CD4-positive, alpha-beta T cell treated with Interleukin-4 for 1 hour (primary cell): Measurements from ENCODE around the gene DCAF8L2.
"Not testable (repeated sequence)": the region's sequence is repeated elsewhere in the genome, so short reads cannot be mapped to it uniquely, and the experiment has no call there.

ENCODE experiments used
- DNase-seq, 2 donors: peaks; one replicate each; pipeline ENCODE4 v3.0.0-alpha.2; 2020 to 2022

Gene DCAF8L2

DNA sequence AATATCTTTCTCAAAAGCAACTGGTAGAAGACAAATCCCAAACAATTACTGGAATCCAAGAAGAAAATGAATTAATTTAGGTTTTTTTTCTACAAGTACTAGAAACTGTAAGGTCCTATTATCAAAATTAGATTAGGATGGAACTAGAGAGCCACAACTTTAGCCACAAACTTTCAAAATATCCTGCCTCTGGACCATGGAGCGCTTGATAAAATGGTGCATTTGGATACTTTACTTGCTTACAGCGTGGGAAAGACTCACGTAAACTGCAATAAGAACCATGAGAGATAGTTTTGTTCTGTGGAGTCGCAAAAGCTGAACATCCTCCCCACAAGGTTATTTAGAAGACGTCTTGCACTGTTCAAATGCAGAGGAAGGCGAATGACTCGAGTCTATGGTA is at the start of gene DCAF8L2:
Gene DCAF8L2 (plus strand): TSS at position 301 of the 400 bp plus-strand sequence. CDS start 156,552 bp downstream, outside the sequence.
- DNase-seq = no peak

DNA sequence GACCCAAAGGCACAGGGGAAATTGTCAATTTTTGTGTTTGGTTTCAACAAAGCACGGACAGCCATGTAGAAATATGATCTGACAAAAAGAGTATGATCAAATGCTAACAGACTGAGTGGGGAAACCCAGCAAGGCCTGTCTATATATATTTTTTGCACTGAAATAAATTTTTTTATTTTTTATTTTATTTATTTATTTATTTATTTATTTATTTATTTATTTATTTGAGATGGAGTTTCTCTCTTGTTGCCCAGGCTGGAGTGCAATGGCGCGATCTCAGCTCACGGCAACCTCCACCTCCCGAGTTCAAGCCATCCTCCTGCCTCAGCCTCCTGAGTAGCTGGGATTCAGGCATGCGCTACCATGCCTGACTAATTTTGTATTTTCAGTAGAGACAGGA is 49.0 kb upstream of the DCAF8L2 start:
- not testable (repeated sequence) for DNase-seq

DNA sequence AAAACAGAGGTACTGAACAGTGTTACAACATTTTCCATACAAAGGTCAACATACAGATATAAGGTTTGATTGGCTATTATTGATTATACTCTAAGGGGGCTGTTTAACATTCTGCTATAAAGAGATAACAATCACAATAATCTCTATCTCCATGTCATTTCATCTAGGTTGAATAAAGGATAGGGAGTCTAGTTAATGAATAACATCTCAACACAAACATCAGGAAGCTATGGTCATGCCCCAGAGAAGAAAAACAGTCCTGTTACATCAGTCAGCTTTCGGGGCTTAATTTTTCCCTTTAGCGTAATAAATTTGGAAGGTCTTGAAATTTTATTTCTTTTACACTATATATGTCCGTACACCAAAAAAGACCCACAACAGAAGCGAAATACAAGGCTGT is 41.5 kb upstream of the DCAF8L2 start:
- no peak for DNase-seq

DNA sequence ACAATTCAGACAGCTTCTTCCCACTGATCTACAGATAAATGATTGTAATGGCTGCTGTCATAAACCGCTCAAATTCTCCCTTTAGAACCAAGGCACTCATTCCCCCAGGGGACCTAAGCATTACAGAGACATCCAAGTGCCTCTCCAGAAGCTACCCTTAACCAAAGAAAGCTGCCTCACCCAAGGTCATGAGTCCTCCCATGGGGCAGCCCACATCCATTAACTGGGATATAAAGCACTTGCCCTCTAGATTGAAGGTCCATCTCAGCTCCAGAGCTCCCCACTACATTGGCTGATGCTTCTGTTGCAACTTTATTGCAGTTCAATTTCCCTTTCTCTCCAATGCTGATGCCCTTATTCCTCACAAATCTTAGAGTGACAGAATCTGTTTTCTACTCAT is 40.5 kb upstream of the DCAF8L2 start:
- DNase-seq = no peak

DNA sequence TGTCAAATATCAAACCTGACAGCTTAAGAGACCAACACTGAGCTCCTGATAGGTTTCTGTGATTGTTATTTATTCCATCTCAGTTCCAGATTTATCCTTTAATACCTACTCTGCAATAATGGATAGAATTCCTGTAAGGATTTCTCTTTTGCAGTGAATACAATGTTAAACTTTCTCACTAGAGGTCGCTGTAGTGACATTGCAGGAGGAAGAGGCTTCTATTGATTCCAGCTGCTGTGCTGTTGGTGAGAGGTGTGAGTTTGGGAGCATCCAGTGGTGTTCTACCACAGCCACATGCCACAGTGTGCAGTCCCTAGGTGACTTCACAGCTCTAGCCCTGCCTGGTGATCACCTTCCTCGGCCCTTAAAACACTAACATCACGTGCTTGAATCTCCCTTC is 34.6 kb upstream of the DCAF8L2 start:
- DNase-seq = no peak

DNA sequence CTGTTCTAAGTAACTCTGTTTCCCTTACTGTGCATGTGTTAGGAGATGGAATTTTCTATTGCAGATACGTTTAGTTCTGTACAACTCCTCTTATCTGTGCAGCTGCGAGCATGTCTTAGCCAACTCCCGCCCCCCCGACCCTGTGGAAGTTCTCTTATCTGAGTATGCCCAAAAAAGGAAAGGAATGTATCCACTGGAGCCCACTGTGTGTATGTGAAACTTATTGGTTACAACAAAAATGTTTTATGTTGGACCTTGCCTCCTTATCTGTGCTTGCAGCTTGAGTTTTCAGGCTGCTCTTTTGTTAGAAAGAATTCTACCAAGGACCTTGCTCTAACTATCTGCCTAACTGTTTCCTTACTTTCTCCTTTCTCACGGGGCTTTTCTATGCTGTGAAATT is 24.2 kb upstream of the DCAF8L2 start:
- no peak for DNase-seq

DNA sequence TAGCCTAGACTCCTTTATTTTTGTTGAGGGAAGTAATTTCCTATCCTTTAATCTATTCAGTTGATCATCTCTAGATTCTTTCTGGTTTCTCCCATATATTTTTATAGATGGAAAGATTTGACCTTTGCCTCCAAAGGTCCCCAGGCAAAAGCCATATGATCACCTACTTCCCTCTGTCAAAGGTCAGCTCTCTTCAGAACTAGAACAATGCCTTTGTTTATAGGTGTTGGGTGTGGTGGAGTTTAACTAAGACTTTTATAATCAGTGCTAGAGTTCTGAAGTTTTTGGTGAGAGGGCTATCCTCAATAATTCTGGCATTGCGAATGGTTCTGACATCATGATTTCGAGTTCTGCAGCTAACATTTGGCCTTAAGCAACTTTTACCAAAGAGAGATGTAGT is 19.0 kb upstream of the DCAF8L2 start:
- DNase-seq = no peak

DNA sequence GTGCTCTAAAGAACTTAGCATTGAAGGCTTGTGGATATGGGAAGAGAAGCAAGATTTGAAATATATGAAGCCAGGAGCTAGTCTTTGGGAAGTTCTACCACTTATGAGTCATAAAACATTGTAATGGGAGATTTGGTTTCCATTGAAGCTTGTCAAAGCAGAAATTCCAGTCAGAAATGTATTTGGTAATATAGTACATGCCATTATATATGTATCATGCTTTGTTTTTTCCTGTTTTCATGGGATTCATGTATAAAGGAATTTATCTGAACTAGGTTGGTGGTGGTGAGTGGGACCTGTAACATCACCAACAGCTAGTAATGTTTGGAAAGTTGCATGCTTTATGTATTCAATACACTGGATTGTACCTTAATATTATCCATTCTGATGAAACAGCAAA is 14.6 kb upstream of the DCAF8L2 start:
- DNase-seq = no peak

DNA sequence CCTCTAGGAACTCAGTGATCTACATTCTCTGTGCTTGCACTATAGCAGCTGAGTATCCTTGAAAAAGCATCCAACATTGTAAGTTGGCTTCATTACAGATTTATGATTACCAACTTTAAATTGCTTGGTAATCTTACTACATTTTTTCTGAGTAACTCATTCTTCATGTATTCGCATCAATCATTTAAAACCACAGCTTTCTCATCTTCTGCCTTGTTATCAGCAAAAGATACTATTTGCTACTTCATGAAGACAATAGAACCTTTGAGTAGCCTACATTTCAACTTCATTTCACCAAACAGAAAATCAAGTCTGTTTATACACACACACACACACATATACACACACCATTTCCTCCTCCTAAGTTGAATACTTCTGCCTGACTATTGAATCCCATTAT is 6.2 kb upstream of the DCAF8L2 start:
- DNase-seq = no peak

DNA sequence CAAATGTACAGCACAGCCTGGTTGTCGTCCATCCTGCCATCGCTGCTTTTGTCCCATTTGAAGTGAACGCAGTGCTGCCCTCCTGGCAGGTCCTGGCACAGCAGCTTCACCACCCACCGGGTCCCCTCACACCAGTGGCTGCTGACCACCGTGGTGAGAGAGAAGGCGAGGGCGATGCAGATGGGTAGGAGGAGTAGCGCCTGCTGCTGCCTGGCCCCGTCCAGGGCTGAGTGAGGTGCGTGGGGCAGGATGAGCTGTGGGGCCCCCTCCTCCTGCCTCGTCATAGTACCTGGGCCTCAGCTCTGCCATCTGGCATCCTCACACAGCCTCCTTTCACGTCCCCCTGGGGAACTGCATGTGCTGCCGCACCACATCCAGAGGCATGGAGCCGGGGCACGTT is 1.8 kb downstream of the DCAF8L2 start:
- DNase-seq = no peak

DNA sequence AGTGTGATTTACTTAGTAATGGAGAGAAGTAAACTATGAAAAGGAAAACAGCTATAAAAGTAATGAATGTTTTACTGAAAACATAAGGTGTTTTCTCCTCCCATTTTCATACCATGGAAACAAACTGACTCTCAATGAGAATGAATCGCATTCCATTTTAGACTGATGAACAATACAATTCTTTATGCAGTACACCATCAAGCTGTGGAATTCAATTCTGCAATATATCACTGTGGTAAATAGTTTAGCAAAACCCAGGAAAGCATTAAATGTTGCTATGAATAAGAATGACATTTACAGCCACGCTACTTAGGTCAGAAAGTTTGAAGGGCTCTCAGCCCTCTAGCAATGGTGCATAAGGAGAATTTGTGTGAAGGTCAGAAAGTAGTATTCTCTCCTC is 7.4 kb downstream of the DCAF8L2 start:
- no peak for DNase-seq

DNA sequence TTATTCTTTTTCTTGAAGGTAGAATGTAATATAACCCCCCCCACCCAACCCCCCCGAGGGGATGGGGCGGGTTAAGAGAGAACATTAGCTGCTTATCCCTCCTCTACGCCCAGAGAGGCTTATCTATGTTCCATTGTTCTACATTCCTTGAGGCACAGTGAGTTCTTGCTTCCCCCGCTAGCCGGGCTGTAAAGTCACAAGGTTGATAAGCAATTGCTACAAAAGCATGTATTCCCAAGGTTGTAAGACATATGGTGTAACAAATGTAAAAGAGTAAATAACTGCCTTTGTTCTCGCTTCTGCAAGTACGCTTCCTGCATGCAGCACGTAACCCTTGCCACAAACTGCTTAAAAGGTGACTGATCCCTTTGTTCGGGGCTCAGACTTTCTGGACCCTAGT is 8.2 kb downstream of the DCAF8L2 start:
- no peak for DNase-seq

DNA sequence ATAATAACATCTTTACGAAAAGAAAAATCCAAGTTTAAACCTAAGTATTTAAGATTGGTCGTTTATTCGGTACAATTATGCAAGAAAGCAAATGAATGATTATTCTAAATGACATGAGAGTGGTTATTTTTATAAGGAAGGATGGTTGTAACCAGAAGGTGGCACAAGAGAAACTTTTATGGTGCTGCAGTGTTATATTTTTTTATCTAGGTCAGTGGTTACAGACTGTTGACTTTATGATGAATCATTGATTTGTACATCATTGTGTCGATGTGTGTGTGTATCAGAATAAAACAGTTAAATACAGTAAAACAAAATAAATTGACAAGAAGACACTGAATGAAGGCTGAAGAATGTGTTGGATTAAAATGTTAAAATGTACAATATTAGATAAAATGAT is 9.8 kb downstream of the DCAF8L2 start:
- no peak for DNase-seq

DNA sequence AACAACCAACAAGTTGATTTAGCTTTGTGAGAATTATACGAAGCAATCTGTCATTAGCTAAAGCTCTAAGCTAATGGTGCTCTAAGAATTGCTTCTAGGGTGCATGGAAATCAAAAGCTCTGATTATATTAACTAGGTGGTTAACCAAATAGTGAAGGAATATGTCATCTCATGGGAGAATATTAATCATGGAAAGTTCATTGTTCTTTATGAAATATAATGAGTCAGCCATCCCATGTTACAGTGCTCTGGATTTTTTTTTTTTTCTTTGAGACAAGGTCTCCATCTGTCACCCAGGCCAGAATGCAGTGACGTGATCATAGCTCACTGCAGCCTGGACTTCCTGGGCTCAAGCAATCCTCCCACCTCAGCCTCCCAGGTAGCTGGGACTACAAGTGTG is 10.5 kb downstream of the DCAF8L2 start:
- DNase-seq = no peak

DNA sequence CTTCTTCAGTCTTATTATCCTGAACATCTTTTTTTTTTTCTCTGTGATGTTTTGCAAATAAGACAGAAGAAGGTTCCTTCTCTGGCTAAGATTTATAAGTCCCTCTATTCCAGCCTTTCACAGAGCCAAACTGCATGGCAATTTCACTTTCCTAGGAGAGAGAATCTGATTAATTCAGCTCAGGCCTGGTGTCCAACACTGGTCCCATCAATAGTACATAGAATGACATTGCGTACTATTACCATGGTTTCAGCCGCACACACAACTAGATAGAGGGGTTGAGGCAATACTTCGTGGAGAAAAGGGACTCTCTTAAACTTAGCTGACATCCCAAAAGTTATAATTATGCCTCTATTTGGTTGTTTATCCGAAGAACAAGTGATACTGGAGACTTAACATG is 18.5 kb downstream of the DCAF8L2 start:
- no peak for DNase-seq

DNA sequence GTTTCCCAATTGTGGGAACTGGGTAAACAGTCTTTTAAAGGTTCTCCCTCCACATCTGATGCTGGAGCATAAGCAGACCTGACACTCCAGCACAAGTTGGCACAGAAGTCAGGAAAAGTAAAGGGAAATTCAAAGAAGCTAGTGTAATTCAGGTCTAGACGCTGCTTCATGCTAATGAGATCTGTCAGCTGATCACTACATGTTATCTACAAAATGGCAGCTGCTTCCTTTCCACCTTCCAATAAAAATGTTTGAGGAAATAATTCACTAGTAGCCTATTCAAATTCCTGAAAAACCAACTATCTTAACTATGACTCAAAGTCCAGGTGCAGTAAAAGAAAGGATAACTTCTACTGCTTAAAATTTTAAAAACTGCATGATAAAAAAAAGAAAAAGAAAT is 29.3 kb downstream of the DCAF8L2 start:
- DNase-seq = no peak

DNA sequence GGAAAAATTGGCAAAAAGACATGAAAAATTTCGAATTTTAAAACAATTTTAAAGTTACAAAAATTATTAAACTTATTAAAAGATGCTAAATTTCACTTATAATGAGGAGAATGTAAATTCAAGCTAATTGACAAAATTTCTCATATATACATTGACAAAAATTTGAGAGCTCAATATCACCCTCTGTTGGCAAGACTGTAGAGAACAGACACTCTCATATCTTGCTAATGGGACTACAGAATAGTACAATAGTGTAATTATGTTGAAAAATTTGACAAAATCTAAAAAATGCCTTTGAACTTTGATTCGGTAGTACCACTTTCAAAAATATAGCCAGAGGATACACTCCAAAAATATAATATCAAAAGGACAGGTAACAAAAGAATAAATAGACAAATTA is 29.8 kb downstream of the DCAF8L2 start:
- no peak for DNase-seq

DNA sequence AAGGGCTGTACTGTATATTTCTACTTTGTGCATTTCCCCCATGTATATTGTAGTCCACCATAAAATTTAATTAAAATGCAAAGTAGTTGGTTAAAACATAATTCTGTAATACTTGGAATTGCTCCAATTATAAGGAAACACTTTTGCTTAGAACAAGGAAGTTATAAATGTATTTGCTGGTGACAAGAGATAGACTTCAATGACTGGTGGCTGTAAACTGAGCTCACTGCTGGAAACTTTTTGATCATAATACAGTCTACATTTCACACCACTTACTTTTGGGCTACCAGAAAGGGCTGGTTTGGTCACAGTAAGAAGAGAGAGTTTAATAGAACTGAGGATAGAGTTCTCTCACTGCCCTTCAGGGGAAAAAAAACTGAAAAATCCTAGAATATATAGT is 32.7 kb downstream of the DCAF8L2 start:
- DNase-seq = no peak

DNA sequence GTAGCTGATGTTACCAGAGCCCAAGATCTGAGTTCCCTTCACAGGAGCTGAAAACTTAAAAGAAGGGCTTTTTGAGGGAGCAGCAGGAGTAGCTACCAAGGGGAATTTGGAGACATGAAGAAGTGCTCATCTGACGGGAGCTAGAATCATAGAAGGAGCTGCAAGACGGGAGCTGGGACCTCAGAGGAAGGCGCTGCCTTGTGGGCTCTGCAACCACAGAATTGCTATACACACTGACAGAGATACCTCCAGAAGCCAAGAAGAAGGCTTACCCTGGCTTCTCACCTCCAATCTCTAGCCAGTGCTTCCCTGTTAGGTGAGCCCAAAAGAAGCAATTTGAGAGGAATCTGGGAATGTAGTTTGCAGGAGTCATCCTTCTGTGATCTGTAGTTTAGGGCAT is 35.9 kb downstream of the DCAF8L2 start:
- no peak for DNase-seq

DNA sequence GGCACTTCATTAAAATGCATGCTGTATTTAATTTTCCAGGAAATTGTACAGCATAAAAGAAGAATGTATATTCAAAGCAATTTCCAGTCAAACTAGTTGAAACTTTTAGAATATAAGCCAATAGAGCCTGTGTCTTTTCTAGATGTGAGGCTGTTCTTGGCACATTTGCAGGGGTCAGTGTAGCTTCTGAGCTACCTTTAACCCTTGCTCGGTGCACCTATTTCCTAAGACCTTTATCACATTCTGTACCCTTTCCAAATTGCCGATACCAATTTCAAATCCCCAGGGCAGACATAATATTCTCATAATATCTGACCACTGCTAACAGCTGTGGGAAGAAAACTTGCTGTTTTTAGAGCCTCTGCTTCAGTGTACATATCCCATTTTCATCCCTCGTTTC is 43.2 kb downstream of the DCAF8L2 start:
- no peak for DNase-seq

DNA sequence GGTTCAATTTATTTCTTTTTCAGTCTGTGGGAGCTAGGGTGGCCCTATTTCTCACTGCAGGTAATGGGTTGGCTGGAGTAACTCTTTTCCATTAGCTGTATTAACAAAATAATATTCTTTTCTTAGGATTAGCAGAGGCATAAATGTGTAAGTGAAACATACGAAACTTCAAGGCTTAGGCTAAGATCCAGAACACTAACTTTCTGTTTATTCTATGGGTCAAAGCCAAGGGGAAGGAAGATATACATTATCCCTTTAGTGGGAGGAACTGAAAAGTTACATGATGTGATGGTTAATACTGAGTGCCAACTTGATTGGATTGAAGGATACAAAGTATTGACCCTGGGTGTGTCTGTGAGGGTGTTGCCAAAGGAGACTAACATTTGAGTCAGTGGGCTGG is 66.4 kb downstream of the DCAF8L2 start:
- DNase-seq = no peak

DNA sequence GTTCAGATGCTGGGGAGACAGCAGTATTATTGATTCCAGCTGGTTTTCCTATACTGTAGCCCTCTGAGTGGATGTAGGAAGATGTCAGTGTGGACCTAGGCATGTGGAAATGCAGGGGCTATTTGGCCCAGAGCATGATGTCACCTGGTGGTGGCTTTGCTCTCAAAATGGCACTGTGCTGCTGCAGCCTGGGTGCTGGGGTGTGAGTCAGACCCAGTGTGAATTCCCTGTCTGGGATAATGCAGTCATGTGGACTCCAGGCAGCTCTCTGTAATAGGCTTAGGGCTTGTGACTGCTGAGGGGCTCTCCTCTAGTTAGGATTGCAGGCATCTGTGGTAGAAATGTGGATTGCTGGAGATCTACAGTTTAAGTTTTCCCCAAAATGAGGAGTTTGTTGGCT is 70.7 kb downstream of the DCAF8L2 start:
- no peak for DNase-seq

DNA sequence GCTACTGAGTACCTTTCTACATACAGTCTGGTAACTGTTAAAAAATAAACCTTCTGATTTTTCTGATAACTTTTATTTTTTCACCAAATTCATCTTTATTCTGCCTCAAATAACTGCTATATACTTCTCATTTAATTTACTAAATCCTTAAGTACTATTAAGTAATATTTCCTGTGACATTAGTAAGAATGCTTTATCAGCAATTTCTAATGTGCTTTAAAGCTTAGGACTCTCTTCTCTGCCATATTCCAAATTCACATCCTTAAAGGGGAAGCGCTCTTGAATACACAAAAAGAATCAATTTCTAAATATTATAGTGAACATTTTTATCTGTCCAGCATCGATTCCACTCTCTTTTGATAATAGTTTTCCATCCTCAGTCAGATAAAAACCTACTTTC is 81.1 kb downstream of the DCAF8L2 start:
- no peak for DNase-seq

DNA sequence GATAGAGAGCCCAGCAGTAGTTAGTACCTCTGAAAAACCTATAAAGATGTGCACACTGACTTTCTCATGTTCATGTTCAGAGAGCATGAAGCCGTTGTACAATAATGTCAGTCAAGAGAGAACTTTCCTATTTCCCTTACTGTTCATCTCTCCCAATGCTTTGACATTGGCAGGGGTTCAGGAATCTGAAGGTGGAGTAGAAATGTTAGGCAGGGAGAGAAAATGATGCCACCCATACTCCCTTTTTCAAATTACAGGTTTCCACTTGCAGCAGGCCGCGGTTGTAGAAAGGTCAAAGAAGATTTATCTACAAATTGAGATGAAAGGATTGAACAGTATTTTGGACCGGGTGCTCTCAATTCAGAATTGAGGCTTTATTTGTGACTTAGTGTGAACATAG is 84.3 kb downstream of the DCAF8L2 start:
- no peak for DNase-seq

DNA sequence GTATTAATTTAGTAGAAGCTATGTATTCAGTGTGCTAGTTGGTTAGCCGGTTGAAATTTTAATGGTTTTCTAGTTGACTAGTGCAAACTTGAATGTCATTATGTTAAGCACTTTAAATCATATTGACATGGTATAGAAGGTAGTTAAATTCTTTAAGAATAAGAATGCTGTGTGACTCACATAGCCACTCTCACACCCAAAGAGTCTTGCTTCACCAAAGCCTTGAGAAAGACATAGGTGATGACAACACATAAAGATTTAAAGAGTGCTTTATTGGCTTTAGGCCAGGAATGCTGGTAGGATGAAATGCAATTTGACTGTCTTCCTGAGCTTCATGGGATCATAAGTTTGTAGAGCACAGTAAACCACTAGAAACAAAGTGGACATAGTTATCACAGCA is 85.3 kb downstream of the DCAF8L2 start:
- DNase-seq = no peak

DNA sequence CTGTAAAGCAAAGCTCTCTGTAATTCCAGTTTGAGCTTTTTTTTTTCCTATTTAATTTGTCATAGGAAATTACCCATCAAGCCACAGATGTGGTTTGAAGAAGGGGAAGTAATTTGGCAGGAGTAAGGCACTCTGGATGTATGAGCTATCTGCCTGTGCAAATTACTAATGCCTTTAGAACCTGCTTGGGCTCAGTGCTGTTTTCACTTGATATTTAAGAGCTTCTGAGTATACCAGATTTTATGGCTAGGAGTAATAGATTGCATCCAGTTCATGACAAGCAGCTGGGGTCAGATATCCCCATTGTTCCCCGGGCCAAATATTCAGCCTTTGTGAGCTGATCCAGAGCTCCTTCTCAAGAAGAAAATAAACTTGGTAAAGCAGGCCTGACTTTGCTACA is 89.1 kb downstream of the DCAF8L2 start:
- DNase-seq = no peak
